ENCODE results near the gene IFT27. TPM values are rescaled to one million over a fixed set of nuclear protein-coding genes. Genes with fewer than 3 reads are reported as not detected.

The IFT27 gene
- polyA plus RNA-seq, 1 experiment: 23.0 TPM

DNA sequence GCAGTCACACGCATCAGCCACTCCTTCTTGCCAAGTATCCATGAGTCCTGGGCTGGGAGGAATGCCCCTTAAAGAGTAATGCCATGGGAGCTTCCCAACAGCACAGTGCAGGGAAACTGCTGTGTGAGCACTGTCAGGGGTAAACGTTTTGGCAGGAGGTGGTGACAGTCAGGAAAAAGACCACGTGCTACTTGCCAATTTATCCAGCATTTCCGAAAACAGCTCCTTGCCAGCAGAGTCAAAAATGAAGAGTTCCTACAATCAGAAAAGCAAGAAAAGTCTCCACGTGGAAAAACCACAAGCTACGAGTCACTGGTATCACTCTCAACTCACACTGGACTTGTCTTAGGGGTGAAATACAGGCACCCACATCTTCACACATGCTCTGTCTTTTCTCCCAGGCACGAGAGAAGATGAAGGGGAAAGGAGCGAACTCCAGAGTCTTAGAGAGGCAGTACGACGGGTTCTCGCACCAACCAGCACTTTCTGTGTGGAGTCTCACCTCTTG, 9.9 kb downstream of the IFT27 start:
- no peak overlapping the region for H3K4me3 ChIP-seq (ENCODE audit: low read depth, low read length)
- CTCF ChIA-PET: interaction anchor here (0.6 to 7.0 kb wide), 7 partner anchors 9 to 255 kb away, joined by 3 to 33 read pairs (median 4); no protein-coding TSS in a partner anchor
- TF ChIP-seq, protein P1, sequence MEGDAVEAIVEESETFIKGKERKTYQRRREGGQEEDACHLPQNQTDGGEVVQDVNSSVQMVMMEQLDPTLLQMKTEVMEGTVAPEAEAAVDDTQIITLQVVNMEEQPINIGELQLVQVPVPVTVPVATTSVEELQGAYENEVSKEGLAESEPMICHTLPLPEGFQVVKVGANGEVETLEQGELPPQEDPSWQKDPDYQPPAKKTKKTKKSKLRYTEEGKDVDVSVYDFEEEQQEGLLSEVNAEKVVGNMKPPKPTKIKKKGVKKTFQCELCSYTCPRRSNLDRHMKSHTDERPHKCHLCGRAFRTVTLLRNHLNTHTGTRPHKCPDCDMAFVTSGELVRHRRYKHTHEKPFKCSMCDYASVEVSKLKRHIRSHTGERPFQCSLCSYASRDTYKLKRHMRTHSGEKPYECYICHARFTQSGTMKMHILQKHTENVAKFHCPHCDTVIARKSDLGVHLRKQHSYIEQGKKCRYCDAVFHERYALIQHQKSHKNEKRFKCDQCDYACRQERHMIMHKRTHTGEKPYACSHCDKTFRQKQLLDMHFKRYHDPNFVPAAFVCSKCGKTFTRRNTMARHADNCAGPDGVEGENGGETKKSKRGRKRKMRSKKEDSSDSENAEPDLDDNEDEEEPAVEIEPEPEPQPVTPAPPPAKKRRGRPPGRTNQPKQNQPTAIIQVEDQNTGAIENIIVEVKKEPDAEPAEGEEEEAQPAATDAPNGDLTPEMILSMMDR (IDR thresholded peaks at IDR 0.05; ENCODE audit: insufficient read depth, low read depth, low read length): no peak
- DNase-seq (ENCODE audit: low read depth): no peak
- peaks cover 1% of the 10 kb centered on the region for H3K36me3 ChIP-seq (ENCODE audit: control insufficient read depth, insufficient read depth, low read length)
- POLR2A ChIA-PET: no interaction called here
- H3K27me3 ChIP-seq (ENCODE audit: control insufficient read depth, insufficient read depth, low read length): no peaks in the 10 kb centered on the region

DNA sequence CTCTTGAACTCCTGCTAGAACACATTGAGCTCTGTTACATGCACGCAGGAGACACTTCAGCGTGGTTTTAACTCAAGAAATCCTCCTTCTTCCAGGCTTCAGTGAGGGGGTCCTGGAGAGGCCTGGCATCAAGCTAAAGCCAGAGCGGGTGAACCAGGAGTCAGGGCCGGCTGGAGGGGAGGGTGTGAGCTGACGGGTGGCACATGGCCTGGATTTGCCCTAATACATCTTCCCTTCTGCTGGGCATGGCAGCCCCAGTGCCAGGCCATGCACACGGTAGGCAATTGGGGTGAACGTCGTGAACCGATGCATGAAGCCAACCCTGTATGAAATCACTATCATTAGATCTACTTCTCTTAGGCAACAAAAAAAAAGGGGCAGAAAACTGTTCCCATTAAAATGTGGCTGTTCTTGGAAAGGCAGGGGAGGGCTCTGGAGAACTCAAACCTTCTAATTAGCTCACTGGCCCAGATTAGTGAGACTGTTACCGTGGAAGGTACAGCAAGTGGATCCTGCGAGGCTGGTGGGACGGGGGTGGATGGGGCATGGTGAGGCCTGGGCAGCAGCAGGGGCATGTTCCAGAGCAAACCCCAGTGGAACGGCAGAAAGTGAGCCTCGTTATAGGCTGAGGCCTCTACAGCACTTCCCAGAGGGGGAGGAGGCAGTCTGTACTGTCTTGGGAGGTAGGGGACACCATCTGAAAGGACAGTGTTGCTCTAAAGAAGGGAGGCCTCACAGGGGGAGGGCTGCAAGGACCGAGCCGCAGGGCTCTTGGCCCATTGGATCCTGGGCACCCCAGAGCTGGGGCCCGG, 10.6 kb downstream of the IFT27 start:
- TF ChIP-seq, protein P1 (IDR thresholded peaks at IDR 0.05; ENCODE audit: insufficient read depth, low read depth, low read length): no peak
- POLR2A ChIA-PET: no interaction called here
- no peak for DNase-seq (ENCODE audit: low read depth)
- no peaks in the 10 kb centered on the region for H3K27me3 ChIP-seq (ENCODE audit: control insufficient read depth, insufficient read depth, low read length)
- no peak overlapping the region for H3K4me3 ChIP-seq (ENCODE audit: low read depth, low read length)
- CTCF ChIA-PET: interaction anchor here (0.6 to 7.0 kb wide), 7 partner anchors 8 to 254 kb away, joined by 3 to 33 read pairs (median 4); no protein-coding TSS in a partner anchor
- H3K36me3 ChIP-seq (ENCODE audit: control insufficient read depth, insufficient read depth, low read length): peaks cover 1% of the 10 kb centered on the region

DNA sequence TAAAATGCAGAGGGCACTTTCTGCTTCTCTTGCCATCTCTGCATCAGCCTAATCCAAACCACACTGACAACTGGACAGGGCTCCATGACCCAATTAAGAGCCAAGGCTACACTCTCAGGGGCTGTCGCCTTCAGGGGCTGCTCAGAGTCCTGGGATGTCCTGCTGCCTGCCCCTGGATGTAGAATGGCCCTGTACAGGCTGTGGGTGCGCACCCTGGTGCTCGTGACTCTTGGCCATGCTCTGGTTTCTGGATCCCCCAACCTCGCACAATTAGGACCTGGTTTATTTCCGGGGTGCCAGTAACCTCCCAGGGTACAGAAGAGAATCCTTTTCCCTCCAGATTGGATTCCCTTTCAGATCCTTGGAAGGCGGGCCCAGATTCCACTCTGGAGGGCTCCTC, 11.3 kb downstream of the IFT27 start:
- CTCF ChIA-PET: interaction anchor here (1.0 to 1.4 kb wide), 2 partner anchors 9 to 93 kb away, joined by 3 read pairs; no protein-coding TSS in a partner anchor
- no peak for DNase-seq (ENCODE audit: low read depth)
- TF ChIP-seq, protein P1 (IDR thresholded peaks at IDR 0.05; ENCODE audit: insufficient read depth, low read depth, low read length): no peak
- POLR2A ChIA-PET: no interaction called here
- H3K36me3 ChIP-seq (ENCODE audit: control insufficient read depth, insufficient read depth, low read length): peaks cover 1% of the 10 kb centered on the region
- H3K4me3 ChIP-seq (ENCODE audit: low read depth, low read length): no peak overlapping the region
- no peaks in the 10 kb centered on the region for H3K27me3 ChIP-seq (ENCODE audit: control insufficient read depth, insufficient read depth, low read length)

DNA sequence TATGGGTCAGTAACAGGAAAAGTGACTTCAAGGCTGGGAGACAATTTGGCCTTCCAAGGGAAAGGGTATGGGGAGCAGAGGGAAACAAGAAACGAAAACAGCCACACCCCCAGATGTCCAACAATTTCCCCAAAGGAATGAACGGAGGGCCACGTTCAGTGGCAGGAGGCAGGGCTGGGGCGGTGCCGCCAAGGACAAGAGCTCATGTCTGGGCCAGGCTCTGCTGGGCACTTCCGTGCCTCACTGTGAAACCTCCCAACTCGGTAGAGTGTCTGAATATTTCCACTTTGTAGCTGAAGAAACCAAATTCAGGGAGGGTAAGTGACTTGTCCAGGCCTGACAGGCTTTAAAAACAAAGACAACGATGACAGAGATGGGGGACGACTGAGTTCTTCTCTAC, 11.9 kb downstream of the IFT27 start:
- Histone ChIP-seq H3K4me3 (ENCODE audit: low read depth, low read length) (no peak overlapping the region), H3K27me3 (ENCODE audit: control insufficient read depth, insufficient read depth, low read length) (no peaks in the 10 kb centered on the region), H3K36me3 (ENCODE audit: control insufficient read depth, insufficient read depth, low read length) (peaks cover 1% of the 10 kb centered on the region)
- DNase-seq (ENCODE audit: low read depth): no peak
- TF ChIP-seq, protein P1 (IDR thresholded peaks at IDR 0.05; ENCODE audit: insufficient read depth, low read depth, low read length): no peak
- POLR2A ChIA-PET: no interaction called here
- CTCF ChIA-PET: interaction anchor here (1.0 to 1.4 kb wide), 2 partner anchors 10 to 93 kb away, joined by 3 read pairs; no protein-coding TSS in a partner anchor

DNA sequence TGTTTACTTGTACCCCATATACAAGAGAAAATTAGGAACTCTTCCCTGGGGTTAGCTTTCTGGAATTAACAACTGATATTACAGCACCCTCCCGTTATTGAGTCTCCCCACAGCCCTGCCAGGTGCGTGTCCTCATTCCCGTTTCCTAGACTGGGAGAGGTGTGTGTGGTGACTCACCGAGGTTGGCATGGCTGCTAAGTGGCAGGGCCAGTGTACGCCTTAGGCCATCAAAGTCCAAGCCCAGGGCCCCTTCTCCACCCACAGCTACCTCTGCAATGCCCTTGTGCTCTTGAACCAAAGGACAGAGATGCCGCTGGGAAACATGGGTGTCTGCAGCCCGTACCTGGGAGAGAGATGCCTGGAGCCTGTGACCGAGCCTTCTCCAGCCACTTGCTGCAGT, 12.3 kb downstream of the IFT27 start:
- ChIA-PET POLR2A (no interaction called here), CTCF (interaction anchor here (1.0 to 1.6 kb wide), 3 partner anchors 10 to 102 kb away, joined by 3 to 5 read pairs (median 3); no protein-coding TSS in a partner anchor)
- no peaks in the 10 kb centered on the region for H3K27me3 ChIP-seq (ENCODE audit: control insufficient read depth, insufficient read depth, low read length)
- no peak overlapping the region for H3K4me3 ChIP-seq (ENCODE audit: low read depth, low read length)
- H3K36me3 ChIP-seq (ENCODE audit: control insufficient read depth, insufficient read depth, low read length): peaks cover 1% of the 10 kb centered on the region
- DNase-seq (ENCODE audit: low read depth): no peak
- TF ChIP-seq, protein P1 (IDR thresholded peaks at IDR 0.05; ENCODE audit: insufficient read depth, low read depth, low read length): no peak
